Endothelial cell of umbilical vein (primary cell): Measurements from ENCODE around the gene MROH2A. TPM values are rescaled to one million over a fixed set of nuclear protein-coding genes. Genes with fewer than 3 reads are reported as not detected.

Source experiments
- BruUV-seq: library from RNA; stranded (reverse); fragments of 400-500 nt; replicated peaks from 2 replicates; lab custom pipeline; 2021; lab: Mats Ljungman, UMichigan
- CTCF ChIA-PET: fragments of 300-600, 350-600 bp; sonication (Branson Sonifier 250); formaldehyde crosslinking; loops from one replicate; lab custom pipeline; 2021; ENCODE audit warnings: antibody characterized with exemption, inconsistent platforms; lab: Charles Lee
- POLR2A ChIA-PET: fragments of 300-600, 350-600 bp; sonication (Branson Sonifier 250); formaldehyde crosslinking; loops from one replicate; lab custom pipeline; 2021; ENCODE audit warnings: antibody characterized with exemption, inconsistent platforms; lab: Charles Lee
- DNase-seq: peaks from one replicate; pipeline ENCODE4 v3.0.0-alpha.2; 2011; ENCODE audit warnings: low read depth, low spot score
- FAIRE-seq: peaks from 2 replicates; lab custom pipeline; 2011; peaks lifted over from hg19 to GRCh38; lab: Jason Lieb, UNC
- H2AFZ ChIP-seq: 2 replicates; pipeline ENCODE4 v1.6.0; 2012; ENCODE audit warnings: low read depth, low read length, control low read depth, inconsistent platforms
- H3K27ac ChIP-seq: 2 replicates; pipeline ENCODE4 v1.5.1; 2011; ENCODE audit warnings: low read depth, mild to moderate bottlenecking, control low read depth, low read length, moderate library complexity; ENCODE audit not compliant: insufficient read depth
- H3K27me3 ChIP-seq, 2 experiments: 2 replicates each; pipeline versions ENCODE4 v1.6.0 to v1.6.1; 2011; ENCODE audit warnings: low read length in 2 of 2, mixed read lengths in 1 of 2; ENCODE audit not compliant: control insufficient read depth in 2 of 2, insufficient read depth in 2 of 2
- H3K36me3 ChIP-seq, 2 experiments: 2 replicates in 1 of 2; 3 replicates in 1 of 2; pipeline ENCODE4 v1.5.1; 2011; ENCODE audit warnings: low read length in 2 of 2, mild to moderate bottlenecking in 1 of 2, moderate library complexity in 1 of 2; ENCODE audit not compliant: control insufficient read depth in 2 of 2, insufficient read depth in 2 of 2; ENCODE audit errors: extremely low read depth in 1 of 2
- H3K4me1 ChIP-seq: 3 replicates; pipeline ENCODE4 v1.5.1; 2011; ENCODE audit warnings: mild to moderate bottlenecking, low read length; ENCODE audit not compliant: control insufficient read depth, insufficient read depth; ENCODE audit errors: extremely low read depth
- H3K4me2 ChIP-seq: 2 replicates; pipeline ENCODE4 v1.6.1; 2011; ENCODE audit warnings: low read length, control low read depth, mixed read lengths; ENCODE audit not compliant: insufficient read depth
- H3K4me3 ChIP-seq, 3 experiments: fragments of 200-600 bp in 1 of 3; sonication (generic), shearing (Covaris generic) in 1 of 3; replicated peaks in 1 of 3; 2 replicates each; pipeline ENCODE4 v1.5.1; 2011 to 2016; ENCODE audit warnings: control low read depth in 3 of 3, low read length in 3 of 3, mild to moderate bottlenecking in 2 of 3, inconsistent platforms in 1 of 3, low read depth in 1 of 3, moderate library complexity in 1 of 3; ENCODE audit not compliant: insufficient read depth in 1 of 3
- H3K79me2 ChIP-seq: 2 replicates; pipeline ENCODE4 v1.6.0; 2012; ENCODE audit warnings: low read length, inconsistent platforms; ENCODE audit not compliant: control insufficient read depth, insufficient read depth
- H3K9ac ChIP-seq: replicated peaks from 2 replicates; pipeline ENCODE3; 2011; ENCODE audit warnings: low read length, control low read depth; ENCODE audit not compliant: insufficient read depth; ENCODE audit errors: extremely low read depth
- H3K9me1 ChIP-seq: replicated peaks from 3 replicates; pipeline ENCODE4 v1.6.0; 2011; ENCODE audit warnings: mild to moderate bottlenecking, low read length; ENCODE audit not compliant: control insufficient read depth, insufficient read depth; ENCODE audit errors: extremely low read depth
- H3K9me3 ChIP-seq: replicated peaks from 2 replicates; pipeline ENCODE4 v1.5.1; 2012; ENCODE audit warnings: low read length, inconsistent platforms; ENCODE audit not compliant: control insufficient read depth, insufficient read depth
- H4K20me1 ChIP-seq: replicated peaks from 2 replicates; pipeline ENCODE3; 2011; ENCODE audit warnings: mild to moderate bottlenecking, low read length; ENCODE audit not compliant: control insufficient read depth, insufficient read depth; ENCODE audit errors: extremely low read depth
- CTCF ChIP-seq, 2 donors: IDR thresholded peaks; 1 replicate in 1 of 2; 2 replicates in 1 of 2; pipeline ENCODE4 v1.5.1; 2011; ENCODE audit warnings: low read length in 2 of 2, mild to moderate bottlenecking in 2 of 2, moderate library complexity in 2 of 2, control low read depth in 1 of 2, inconsistent platforms in 1 of 2, low read depth in 1 of 2; ENCODE audit not compliant: insufficient read depth in 1 of 2; ENCODE audit errors: extremely low read depth in 1 of 2
- EZH2 ChIP-seq: IDR thresholded peaks from 2 replicates; pipeline ENCODE4 v1.6.1; 2012; ENCODE audit warnings: borderline replicate concordance, low read depth, mild to moderate bottlenecking, moderate library complexity, low read length, inconsistent platforms; ENCODE audit not compliant: severe bottlenecking
- FOS ChIP-seq: IDR thresholded peaks from 2 replicates; pipeline ENCODE4 v1.6.1; 2011; ENCODE audit warnings: mild to moderate bottlenecking, low read length, moderate library complexity, borderline replicate concordance; ENCODE audit not compliant: insufficient read depth
- GATA2 ChIP-seq: IDR thresholded peaks from 2 replicates; pipeline ENCODE4 v1.7.0; 2011; ENCODE audit warnings: low read depth, mild to moderate bottlenecking, moderate library complexity, mixed read lengths, low read length; ENCODE audit not compliant: insufficient read length, insufficient read depth
- JUN ChIP-seq: IDR thresholded peaks from 2 replicates; pipeline ENCODE4 v1.6.1; 2011; ENCODE audit warnings: borderline replicate concordance, low read depth; ENCODE audit not compliant: insufficient read length, insufficient read depth
- MAX ChIP-seq: IDR thresholded peaks from 2 replicates; pipeline ENCODE4 v1.6.1; 2011; ENCODE audit not compliant: insufficient read depth, insufficient read length
- MYC ChIP-seq: IDR thresholded peaks from one replicate; pipeline ENCODE4 v1.6.1; 2011; ENCODE audit warnings: mild to moderate bottlenecking, low read depth, low read length
- POLR2A ChIP-seq: IDR thresholded peaks from 2 replicates; pipeline ENCODE4 v1.6.1; 2012; ENCODE audit warnings: low read depth, mild to moderate bottlenecking, control low read depth, low read length
- POLR2AphosphoS5 ChIP-seq: IDR thresholded peaks from 2 replicates; pipeline ENCODE4 v1.6.1; 2012; ENCODE audit warnings: low read depth, mild to moderate bottlenecking, control low read depth, low read length, moderate library complexity; ENCODE audit not compliant: insufficient read depth
- dilution Hi-C: fragments of 300-500 bp; cut with MboI; formaldehyde crosslinking; loops from one replicate; pipeline ENCODE4 v1.15.0; 2019; ENCODE audit warnings: low sequenced_read_pairs; ENCODE audit not compliant: extremely low pct_ligation_motif_present
- intact Hi-C: fragments of 100-400 bp; cut with micrococcal nuclease; formaldehyde crosslinking; loops from one replicate; pipeline ENCODE4 v1.10.0; 2022
- polyA plus RNA-seq, 4 experiments: library from polyadenylated mRNA; depleted of rRNA in 3 of 4; stranded (reverse) in 3 of 4; unstranded in 1 of 4; fragments of >200 nt; gene quantifications; 2 replicates each; pipeline versions ENCODE4 v1.2.1 to v1.2.3, GENCODE V29; 2011 to 2012; ENCODE audit warnings: missing spikeins in 1 of 4
- total RNA-seq: library from RNA; stranded (reverse); gene quantifications from 2 replicates; pipeline ENCODE4 v1.2.3, GENCODE V29; 2021

The MROH2A gene
- total and polyA plus RNA-seq, 2 donors (not counting 3 experiments of a cell fraction or from before 2014, with no cell fraction given), result not detected

GRCh38 chr2:233807966-233808935 lies 30.1 kb downstream of the MROH2A start:
- FAIRE-seq, result no peak
- Histone ChIP-seq H2AFZ (no peak overlapping the region), H3K4me3 (no peak overlapping the region), H3K9me3 (no peaks in the 10 kb centered on the region), H3K9ac (no peak overlapping the region), H3K9me1 (no peaks in the 10 kb centered on the region), H4K20me1 (no peaks in the 10 kb centered on the region), H3K36me3 (no peaks in the 10 kb centered on the region), H3K79me2 (no peaks in the 10 kb centered on the region), H3K4me2 (no peak overlapping the region), H3K27me3 (peaks cover 0 to 1% of the 10 kb centered on the region in 2 experiments), H3K4me1 (no peaks in the 10 kb centered on the region), H3K27ac (no peak overlapping the region)
- POLR2A ChIA-PET, result no interaction called here
- no peak for DNase-seq
- TF ChIP-seq MYC, result no peak
- no peak for TF ChIP-seq POLR2AphosphoS5
- TF ChIP-seq EZH2, result no peak
- no peak for TF ChIP-seq CTCF (IDR thresholded peaks at IDR 0.05; ENCODE audit: extremely low read depth in 1 of 2, insufficient read depth in 1 of 2, low read depth in 1 of 2, low read length in 2 of 2)
- no peak for TF ChIP-seq MAX
- no peak for TF ChIP-seq POLR2A
- TF ChIP-seq JUN, result no peak
- no peak for TF ChIP-seq FOS
- TF ChIP-seq GATA2, result no peak
- BruUV-seq, result no TSS peak
- intact Hi-C loops, result no loop called here
- dilution Hi-C loops, result no loop called here
- CTCF ChIA-PET, result interaction anchor here (1.8 kb wide), 1 partner anchor 359 kb away, joined by 7 read pairs; no protein-coding TSS in a partner anchor
